Right lobe of liver (tissue), 6 donors: ENCODE data around the gene PAN2. TPM values are rescaled to one million over a fixed set of nuclear protein-coding genes. Genes with fewer than 3 reads are reported as not detected.

Experiments
- ATAC-seq, 4 donors: fragments of 200-7000 bp; cut with Tn5 transposase; one replicate each; pipeline ENCODE4 v1.9.1; 2020; ENCODE audit warnings: mild to moderate bottlenecking in 4 of 4, moderate library complexity in 4 of 4
- DNase-seq, 3 donors: peaks; one replicate each; pipeline ENCODE4 v3.0.0-alpha.2; 2020
- H3K27ac ChIP-seq, 3 donors: fragments of 200-600 bp; one replicate each; pipeline ENCODE4 v1.8.0; 2022
- H3K27me3 ChIP-seq, 2 donors: fragments of 200-600 bp; one replicate each; pipeline ENCODE4 v1.8.0; 2022
- H3K36me3 ChIP-seq, 4 donors: fragments of 200-600 bp; sonication (generic) in 1 of 4; one replicate each; pipeline versions ENCODE4 v1.5.1 to v1.8.0; 2017 to 2022; ENCODE audit warnings: control low read depth in 1 of 4
- H3K4me1 ChIP-seq, 4 donors: fragments of 200-600 bp; sonication (generic) in 1 of 4; one replicate each; pipeline versions ENCODE4 v1.5.1 to v1.8.0; 2017 to 2022; ENCODE audit warnings: control low read depth in 1 of 4
- H3K4me3 ChIP-seq, 3 donors: fragments of 200-600 bp; one replicate each; pipeline ENCODE4 v1.8.0; 2022
- H3K9me3 ChIP-seq, 4 donors: fragments of 200-600 bp; sonication (generic) in 1 of 4; one replicate each; pipeline versions ENCODE4 v1.5.1 to v1.8.0; 2017 to 2022; ENCODE audit warnings: control low read depth in 1 of 4
- POLR2A ChIP-seq: fragments of 450-650 bp; IDR thresholded peaks from one replicate; pipeline ENCODE4 v1.6.1; 2017; ENCODE audit warnings: antibody characterized with exemption, mild to moderate bottlenecking
- WGBS: methylation state at CpG from one replicate; pipeline ENCODE4 v1.1.6; 2018; ENCODE audit warnings: low coverage, low lambda C conversion rate; ENCODE audit not compliant: insufficient coverage; ENCODE audit errors: missing lambda C conversion rate; 5-methylcytosine and 5-hydroxymethylcytosine counted together
- intact Hi-C, 2 donors: fragments of 100-400 bp; cut with DNase I; formaldehyde crosslinking; loops; one replicate each; pipeline versions ENCODE4 v1.11.2 to v1.14.1; 2022
- total RNA-seq, 6 experiments: library from RNA; depleted of rRNA in 2 of 6; stranded (reverse); fragments of >200 nt in 2 of 6; fragmentation: NEBNext Ultra II Directional in 3 of 6; extraction: Animal tissue kit (Norgen Biotek cat#: 25700) in 3 of 6; gene quantifications; one replicate each; pipeline versions ENCODE4 v1.1.0 to v1.2.4, GENCODE V29; 2016 to 2023
- TF ChIP-seq, protein P1 (sequence below), 4 donors: fragments of 200-600 bp in 3 of 4; fragments of 450-650 bp in 1 of 4; IDR thresholded peaks; one replicate each; pipeline versions ENCODE4 v1.5.1 to v1.8.0; 2016 to 2022; ENCODE audit warnings: antibody characterized with exemption in 4 of 4, mild to moderate bottlenecking in 2 of 4
- donor health status: DM: no; HTN: yes; CAD: no.
- donor health status: DM: no; HTN: no; CAD: no.
- donor health status: DM: no; HTN: no; CAD: no.
- donor health status: DM: no; HTN: yes; CAD: no.
- donor health status: DM: no; HTN: yes; CAD: no.

PAN2 gene
- total RNA-seq, 6 experiments from 2014 or later, result 21.7 to 109 (median 57.7) TPM

DNA sequence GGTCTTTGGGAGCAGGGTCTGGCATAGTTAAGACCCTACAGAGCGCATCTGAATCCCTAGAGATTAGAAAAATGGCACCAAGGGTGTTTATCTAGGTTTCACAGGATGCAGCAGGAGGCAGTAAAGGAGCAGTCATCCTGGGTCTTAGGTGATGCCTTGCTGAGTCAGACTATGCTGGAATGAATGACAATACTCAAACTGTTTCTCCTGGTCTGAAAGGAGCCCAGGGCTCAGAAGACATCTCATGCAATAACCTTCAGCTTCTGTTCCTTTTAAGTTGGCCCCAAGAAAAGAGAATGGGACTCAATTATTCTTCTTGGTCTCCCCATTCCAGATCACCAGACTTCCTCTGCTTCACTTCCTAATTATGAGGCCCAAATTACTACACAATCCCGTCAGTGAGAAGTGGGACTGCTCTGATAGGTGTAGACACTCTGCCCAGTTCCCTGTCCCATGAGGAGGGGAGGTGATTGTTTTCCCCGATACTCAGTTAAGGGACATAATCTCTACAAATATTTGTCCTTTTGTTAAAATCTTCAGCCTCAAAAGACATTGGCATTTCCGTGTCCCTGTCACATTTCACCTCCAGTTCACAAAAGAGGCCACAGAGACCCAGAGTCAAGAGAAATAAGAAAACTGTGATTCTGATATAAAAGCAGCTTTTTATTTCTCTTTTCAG, 43.6 kb upstream of the PAN2 start:
- TF ChIP-seq, protein P1, sequence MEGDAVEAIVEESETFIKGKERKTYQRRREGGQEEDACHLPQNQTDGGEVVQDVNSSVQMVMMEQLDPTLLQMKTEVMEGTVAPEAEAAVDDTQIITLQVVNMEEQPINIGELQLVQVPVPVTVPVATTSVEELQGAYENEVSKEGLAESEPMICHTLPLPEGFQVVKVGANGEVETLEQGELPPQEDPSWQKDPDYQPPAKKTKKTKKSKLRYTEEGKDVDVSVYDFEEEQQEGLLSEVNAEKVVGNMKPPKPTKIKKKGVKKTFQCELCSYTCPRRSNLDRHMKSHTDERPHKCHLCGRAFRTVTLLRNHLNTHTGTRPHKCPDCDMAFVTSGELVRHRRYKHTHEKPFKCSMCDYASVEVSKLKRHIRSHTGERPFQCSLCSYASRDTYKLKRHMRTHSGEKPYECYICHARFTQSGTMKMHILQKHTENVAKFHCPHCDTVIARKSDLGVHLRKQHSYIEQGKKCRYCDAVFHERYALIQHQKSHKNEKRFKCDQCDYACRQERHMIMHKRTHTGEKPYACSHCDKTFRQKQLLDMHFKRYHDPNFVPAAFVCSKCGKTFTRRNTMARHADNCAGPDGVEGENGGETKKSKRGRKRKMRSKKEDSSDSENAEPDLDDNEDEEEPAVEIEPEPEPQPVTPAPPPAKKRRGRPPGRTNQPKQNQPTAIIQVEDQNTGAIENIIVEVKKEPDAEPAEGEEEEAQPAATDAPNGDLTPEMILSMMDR (IDR thresholded peaks at IDR 0.05), result no peak
- no peak for TF ChIP-seq POLR2A
- ATAC-seq, result peak in 1 of 4 donors; percentile 36
- intact Hi-C loops, result no loop called here
- Histone ChIP-seq H3K4me3 (no peak overlapping the region), H3K36me3 (no peaks in the 10 kb centered on the region), H3K4me1 (no peaks in the 10 kb centered on the region), H3K27me3 (no peaks in the 10 kb centered on the region), H3K9me3 (no peaks in the 10 kb centered on the region), H3K27ac (no peak overlapping the region)
- 53% methylated on average over 3 of the region's 4 CpGs for WGBS
- DNase-seq, result no peak

DNA sequence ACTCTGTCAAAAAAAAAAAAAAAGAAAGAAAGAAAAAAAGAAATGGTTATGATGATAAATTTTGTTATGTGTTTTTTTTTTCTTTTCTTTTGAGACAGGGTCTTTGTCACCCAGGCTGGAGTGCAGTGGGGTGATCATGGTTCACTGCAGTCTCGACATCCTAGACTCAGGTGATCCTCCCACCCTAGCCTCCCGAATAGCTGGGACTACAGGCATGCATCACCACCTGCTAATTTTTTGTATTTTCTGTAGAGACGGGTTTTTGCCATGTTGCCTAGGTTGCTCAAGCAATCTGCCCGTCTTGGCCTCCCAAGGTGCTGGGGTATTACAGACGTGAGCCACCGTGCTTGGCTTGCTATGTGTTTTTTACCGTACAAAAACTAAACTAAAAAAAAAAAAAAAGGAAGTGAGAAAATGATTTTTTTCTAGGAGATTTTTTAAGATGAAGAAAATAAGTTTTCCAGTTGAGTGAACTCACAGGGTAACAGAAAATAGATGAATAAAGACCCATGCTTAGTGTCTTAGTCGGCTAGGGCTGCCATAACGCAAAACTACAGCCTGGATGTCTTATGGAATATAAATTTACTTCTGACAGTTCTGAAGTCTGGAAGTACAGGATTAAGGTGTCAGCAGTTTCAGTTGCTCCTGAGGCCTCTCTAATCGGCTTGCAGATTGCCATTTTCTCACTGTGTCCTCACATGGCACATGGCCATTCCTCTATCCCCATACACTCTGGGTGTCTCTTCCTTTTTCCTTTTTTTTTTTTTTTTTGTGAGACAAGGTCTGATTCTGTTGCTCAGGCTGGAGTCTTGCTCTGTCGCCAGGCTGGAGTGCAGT, 42.0 kb upstream of the PAN2 start:
- 67% methylated on average over 11 of the region's 11 CpGs for WGBS
- Histone ChIP-seq H3K36me3 (no peaks in the 10 kb centered on the region), H3K4me3 (no peak overlapping the region), H3K27me3 (no peaks in the 10 kb centered on the region), H3K9me3 (no peaks in the 10 kb centered on the region), H3K27ac (no peak overlapping the region), H3K4me1 (no peaks in the 10 kb centered on the region)
- intact Hi-C loops, result no loop called here
- TF ChIP-seq, protein P1 (IDR thresholded peaks at IDR 0.05), result no peak
- no peak for TF ChIP-seq POLR2A
- peak in 3 of 4 donors; percentile 19 to 51 (median 38) for ATAC-seq
- DNase-seq, result no peak

DNA sequence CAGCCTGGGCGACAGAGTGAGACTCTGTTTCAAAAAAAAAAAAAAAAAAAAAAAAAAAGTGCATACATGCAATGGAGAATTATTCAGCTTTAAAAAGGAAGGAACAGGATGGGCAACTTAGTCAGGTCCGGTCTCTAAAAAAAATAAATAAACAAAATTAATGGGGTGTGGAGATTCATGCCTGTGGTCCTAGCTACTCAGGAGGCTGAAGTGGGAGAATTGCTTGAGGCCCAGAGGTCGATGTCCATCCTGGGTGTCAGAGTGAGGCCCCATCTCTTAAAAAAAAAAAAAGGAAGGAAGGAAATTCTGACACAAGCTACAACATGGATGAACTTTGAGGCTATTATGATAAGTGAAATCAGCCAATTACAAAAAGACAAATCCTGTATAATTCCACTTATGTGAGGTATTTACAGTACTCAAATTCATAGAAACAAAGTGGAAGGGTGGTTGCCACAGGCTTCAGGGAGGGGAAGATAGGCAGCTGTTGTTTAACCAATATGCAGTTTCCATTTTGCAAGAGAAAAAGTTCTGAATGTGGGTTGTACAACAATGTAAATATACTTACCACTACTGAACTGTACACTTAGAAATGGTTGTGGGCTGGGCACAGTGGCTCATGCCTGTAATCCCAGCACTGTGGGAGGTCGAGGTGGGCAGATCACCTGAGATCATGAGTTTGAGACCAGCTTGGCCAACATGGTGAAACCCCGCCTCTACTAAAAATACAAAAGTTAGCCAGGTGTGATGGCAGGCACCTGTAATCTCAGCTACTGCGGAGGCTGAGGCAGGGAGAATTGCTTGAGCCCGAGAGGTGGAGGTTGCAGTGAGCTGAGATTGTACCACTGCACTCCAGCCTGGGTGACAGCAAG, 41.2 kb upstream of the PAN2 start:
- Histone ChIP-seq H3K27ac (no peak overlapping the region), H3K27me3 (no peaks in the 10 kb centered on the region), H3K9me3 (no peaks in the 10 kb centered on the region), H3K4me3 (no peak overlapping the region), H3K4me1 (no peaks in the 10 kb centered on the region), H3K36me3 (no peaks in the 10 kb centered on the region)
- intact Hi-C loops, result no loop called here
- ATAC-seq (no peak), DNase-seq (no peak)
- no peak for TF ChIP-seq POLR2A
- TF ChIP-seq, protein P1 (IDR thresholded peaks at IDR 0.05), result no peak
- 77% methylated on average over 6 of the region's 7 CpGs for WGBS

DNA sequence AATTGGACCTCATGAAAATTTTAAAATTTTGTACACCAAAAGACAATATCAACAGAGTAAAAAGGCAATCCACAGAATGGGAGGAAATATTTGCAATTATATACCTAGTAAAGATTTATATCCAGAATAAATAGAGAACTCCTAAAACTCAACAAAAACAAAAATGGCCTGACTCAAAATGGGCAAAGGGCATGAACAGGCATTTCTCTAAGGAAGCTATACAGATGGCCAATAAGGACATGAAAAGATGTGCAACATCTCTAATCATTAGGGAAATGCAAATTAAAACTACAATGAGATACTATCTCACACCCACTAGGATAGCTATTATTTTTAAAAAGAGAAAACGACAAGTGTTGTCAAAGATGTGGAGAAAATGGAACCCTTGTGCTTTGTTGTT, 39.7 kb upstream of the PAN2 start:
- Histone ChIP-seq H3K4me1 (no peaks in the 10 kb centered on the region), H3K27me3 (no peaks in the 10 kb centered on the region), H3K4me3 (no peak overlapping the region), H3K9me3 (no peaks in the 10 kb centered on the region), H3K36me3 (no peaks in the 10 kb centered on the region), H3K27ac (no peak overlapping the region)
- no peak for TF ChIP-seq POLR2A
- TF ChIP-seq, protein P1 (IDR thresholded peaks at IDR 0.05), result no peak
- no peak for DNase-seq
- ATAC-seq, result no peak
- WGBS, result 88% methylated on average over 1 of the region's 1 CpG
- intact Hi-C loops, result no loop called here
